Ishikawa (cell line): ENCODE results near the gene PCMTD2.

Experiments
- CEBPB ChIP-seq: IDR thresholded peaks from 2 replicates; pipeline ENCODE4 v1.6.1; 2012
- EGR1 ChIP-seq: IDR thresholded peaks from 2 replicates; pipeline ENCODE4 v1.6.1; 2012
- EP300 ChIP-seq: IDR thresholded peaks from 2 replicates; pipeline ENCODE4 v1.6.1; 2012; ENCODE audit warnings: borderline replicate concordance
- FOXM1 ChIP-seq: IDR thresholded peaks from 2 replicates; pipeline ENCODE4 v1.6.1; 2012; ENCODE audit warnings: low read depth, borderline replicate concordance
- RAD21 ChIP-seq: IDR thresholded peaks from 2 replicates; pipeline ENCODE4 v1.6.1; 2012; ENCODE audit warnings: low read depth
- REST ChIP-seq: IDR thresholded peaks from 2 replicates; pipeline ENCODE4 v1.6.1; 2012; ENCODE audit warnings: low read depth, mild to moderate bottlenecking
- TAF1 ChIP-seq: IDR thresholded peaks from 2 replicates; pipeline ENCODE4 v1.6.1; 2012; ENCODE audit warnings: low read depth, mild to moderate bottlenecking
- TCF12 ChIP-seq: IDR thresholded peaks from 2 replicates; pipeline ENCODE4 v1.6.1; 2012; ENCODE audit warnings: low read depth
- TEAD4 ChIP-seq: IDR thresholded peaks from 2 replicates; pipeline ENCODE4 v1.6.1; 2012
- YY1 ChIP-seq: IDR thresholded peaks from 2 replicates; pipeline ENCODE4 v1.6.1; 2012; ENCODE audit warnings: low read depth
- TF ChIP-seq, protein P1 (sequence below): IDR thresholded peaks from 2 replicates; pipeline ENCODE4 v1.6.1; 2012
- TF ChIP-seq, protein P2 (sequence below): IDR thresholded peaks from 2 replicates; pipeline ENCODE4 v1.6.1; 2012

- TF ChIP-seq YY1 (no peak), TAF1 (no peak), TCF12 (no peak), TEAD4 (no peak), CEBPB (no peak), RAD21 (no peak), REST (no peak), EP300 (no peak), EGR1 (no peak), FOXM1 (no peak)
- TF ChIP-seq, protein P1, sequence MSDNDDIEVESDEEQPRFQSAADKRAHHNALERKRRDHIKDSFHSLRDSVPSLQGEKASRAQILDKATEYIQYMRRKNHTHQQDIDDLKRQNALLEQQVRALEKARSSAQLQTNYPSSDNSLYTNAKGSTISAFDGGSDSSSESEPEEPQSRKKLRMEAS, result no peak
- TF ChIP-seq, protein P2, sequence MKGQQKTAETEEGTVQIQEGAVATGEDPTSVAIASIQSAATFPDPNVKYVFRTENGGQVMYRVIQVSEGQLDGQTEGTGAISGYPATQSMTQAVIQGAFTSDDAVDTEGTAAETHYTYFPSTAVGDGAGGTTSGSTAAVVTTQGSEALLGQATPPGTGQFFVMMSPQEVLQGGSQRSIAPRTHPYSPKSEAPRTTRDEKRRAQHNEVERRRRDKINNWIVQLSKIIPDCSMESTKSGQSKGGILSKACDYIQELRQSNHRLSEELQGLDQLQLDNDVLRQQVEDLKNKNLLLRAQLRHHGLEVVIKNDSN, result no peak
These were observed 5.5 kb upstream of the PCMTD2 start for GRCh38 chr20:64250027-64250426.
